ENCODE data around the gene DEFB114.

- TF ChIP-seq CTCF (IDR thresholded peaks at IDR 0.05; ENCODE audit: insufficient read depth, low read depth, low read length) (no peak), EZH2 (IDR thresholded peaks at IDR 0.05; ENCODE audit: insufficient read depth, low read length) (no peak)
Observed at GRCh38 chr6:49913636-49914375, 50.2 kb downstream of the DEFB114 start.
